ENCODE measurements around the gene DMXL1. TPM values are rescaled to one million over a fixed set of nuclear protein-coding genes. Genes with fewer than 3 reads are reported as not detected.

Gene DMXL1
- polyA plus RNA-seq, 1 of the 3 experiments (the other 2 are of a cell fraction), result 6.6 TPM

DNA sequence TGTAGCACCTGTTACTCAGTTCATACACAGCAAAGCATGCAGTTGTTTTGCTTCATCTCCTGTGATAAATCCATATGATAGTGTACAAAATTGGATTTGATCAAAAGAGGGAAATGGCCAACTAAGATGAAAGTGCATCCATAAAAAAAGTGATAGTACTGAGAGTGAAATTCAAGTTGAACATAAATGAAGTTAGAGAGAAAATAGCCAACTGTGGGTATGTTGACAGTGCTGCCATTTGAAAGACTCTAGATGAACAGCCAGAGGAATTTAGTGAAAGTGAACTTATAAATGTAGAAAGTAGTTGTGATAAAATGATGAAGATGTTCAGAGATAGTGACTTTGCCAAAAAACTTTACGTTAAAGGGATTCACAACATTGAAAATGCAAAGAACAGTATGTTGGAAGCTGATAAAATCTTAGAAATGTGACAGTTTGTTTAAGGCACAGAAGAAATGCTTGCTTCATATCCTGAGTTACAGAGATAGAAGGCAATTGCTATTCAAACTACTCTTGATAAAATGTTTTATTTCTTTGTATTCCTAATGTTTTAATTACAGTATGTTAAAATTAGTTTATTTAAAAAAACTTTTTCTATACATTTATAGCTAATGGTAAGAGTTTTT, 119.7 kb downstream of the DMXL1 start (continued):
- TF ChIP-seq, protein P1, sequence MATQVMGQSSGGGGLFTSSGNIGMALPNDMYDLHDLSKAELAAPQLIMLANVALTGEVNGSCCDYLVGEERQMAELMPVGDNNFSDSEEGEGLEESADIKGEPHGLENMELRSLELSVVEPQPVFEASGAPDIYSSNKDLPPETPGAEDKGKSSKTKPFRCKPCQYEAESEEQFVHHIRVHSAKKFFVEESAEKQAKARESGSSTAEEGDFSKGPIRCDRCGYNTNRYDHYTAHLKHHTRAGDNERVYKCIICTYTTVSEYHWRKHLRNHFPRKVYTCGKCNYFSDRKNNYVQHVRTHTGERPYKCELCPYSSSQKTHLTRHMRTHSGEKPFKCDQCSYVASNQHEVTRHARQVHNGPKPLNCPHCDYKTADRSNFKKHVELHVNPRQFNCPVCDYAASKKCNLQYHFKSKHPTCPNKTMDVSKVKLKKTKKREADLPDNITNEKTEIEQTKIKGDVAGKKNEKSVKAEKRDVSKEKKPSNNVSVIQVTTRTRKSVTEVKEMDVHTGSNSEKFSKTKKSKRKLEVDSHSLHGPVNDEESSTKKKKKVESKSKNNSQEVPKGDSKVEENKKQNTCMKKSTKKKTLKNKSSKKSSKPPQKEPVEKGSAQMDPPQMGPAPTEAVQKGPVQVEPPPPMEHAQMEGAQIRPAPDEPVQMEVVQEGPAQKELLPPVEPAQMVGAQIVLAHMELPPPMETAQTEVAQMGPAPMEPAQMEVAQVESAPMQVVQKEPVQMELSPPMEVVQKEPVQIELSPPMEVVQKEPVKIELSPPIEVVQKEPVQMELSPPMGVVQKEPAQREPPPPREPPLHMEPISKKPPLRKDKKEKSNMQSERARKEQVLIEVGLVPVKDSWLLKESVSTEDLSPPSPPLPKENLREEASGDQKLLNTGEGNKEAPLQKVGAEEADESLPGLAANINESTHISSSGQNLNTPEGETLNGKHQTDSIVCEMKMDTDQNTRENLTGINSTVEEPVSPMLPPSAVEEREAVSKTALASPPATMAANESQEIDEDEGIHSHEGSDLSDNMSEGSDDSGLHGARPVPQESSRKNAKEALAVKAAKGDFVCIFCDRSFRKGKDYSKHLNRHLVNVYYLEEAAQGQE (IDR thresholded peaks at IDR 0.05; ENCODE audit: low read depth, low read length), result no peak
- TF ChIP-seq, protein P2, sequence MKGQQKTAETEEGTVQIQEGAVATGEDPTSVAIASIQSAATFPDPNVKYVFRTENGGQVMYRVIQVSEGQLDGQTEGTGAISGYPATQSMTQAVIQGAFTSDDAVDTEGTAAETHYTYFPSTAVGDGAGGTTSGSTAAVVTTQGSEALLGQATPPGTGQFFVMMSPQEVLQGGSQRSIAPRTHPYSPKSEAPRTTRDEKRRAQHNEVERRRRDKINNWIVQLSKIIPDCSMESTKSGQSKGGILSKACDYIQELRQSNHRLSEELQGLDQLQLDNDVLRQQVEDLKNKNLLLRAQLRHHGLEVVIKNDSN (IDR thresholded peaks at IDR 0.05; ENCODE audit: borderline replicate concordance, low read depth), result no peak
- TF ChIP-seq ELF1 (IDR thresholded peaks at IDR 0.05) (no peak), FOXM1 (IDR thresholded peaks at IDR 0.05; ENCODE audit: low read depth) (no peak)

DNA sequence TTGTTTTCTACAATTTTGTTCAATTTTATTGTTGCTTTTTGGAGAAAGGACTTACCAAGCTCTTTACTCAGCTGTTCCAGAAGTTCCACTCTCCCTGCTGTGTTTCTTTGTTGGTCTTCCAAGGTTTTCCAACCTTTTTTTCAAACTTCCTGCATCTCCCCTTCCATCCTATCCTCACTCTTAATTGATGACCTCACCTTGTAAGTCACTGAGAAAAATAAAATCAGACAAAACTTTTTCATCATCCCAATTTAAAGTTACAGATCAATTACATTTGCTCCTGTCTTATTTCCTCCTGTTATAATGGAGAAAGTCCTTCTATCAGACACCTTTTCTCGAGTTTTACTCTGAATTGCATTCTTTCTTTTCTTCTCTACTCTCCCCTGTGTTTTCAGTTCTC, 121.1 kb downstream of the DMXL1 start:
- WGBS (ENCODE audit: low lambda C conversion rate), result 66% methylated on average over 1 of the region's 1 CpG
- TF ChIP-seq, protein P1 (IDR thresholded peaks at IDR 0.05; ENCODE audit: low read depth, low read length), result no peak
- TF ChIP-seq NRF1 (IDR thresholded peaks at IDR 0.05; ENCODE audit: low read depth, low read length) (no peak), FOXM1 (IDR thresholded peaks at IDR 0.05; ENCODE audit: low read depth) (no peak)
- TF ChIP-seq, protein P3, sequence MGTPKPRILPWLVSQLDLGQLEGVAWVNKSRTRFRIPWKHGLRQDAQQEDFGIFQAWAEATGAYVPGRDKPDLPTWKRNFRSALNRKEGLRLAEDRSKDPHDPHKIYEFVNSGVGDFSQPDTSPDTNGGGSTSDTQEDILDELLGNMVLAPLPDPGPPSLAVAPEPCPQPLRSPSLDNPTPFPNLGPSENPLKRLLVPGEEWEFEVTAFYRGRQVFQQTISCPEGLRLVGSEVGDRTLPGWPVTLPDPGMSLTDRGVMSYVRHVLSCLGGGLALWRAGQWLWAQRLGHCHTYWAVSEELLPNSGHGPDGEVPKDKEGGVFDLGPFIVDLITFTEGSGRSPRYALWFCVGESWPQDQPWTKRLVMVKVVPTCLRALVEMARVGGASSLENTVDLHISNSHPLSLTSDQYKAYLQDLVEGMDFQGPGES (IDR thresholded peaks at IDR 0.05; ENCODE audit: low read depth, low read length), result no peak
- CTCF ChIA-PET, result interaction anchor here (1.5 kb wide), 1 partner anchor 204 kb away, joined by 6 read pairs; the partner anchor contains the start of gene DTWD2
- Histone ChIP-seq H3K9me3 (no peaks in the 10 kb centered on the region), H3K79me2 (ENCODE audit: insufficient read depth) (no peaks in the 10 kb centered on the region), H3K4me3 (ENCODE audit: low read depth in 2 of 2, low read length in 1 of 2) (no peak overlapping the region), H3K4me1 (ENCODE audit: control insufficient read depth in 1 of 2, insufficient read depth in 2 of 2, low read depth in 1 of 2, low read length in 1 of 2) (no peaks in the 10 kb centered on the region), H3K36me3 (replicated peaks in 1 of 2; ENCODE audit: control insufficient read depth in 1 of 2, insufficient read depth in 2 of 2, low read length in 1 of 2) (peaks cover 14 to 25% of the 10 kb centered on the region in 2 experiments), H3K4me2 (no peak overlapping the region), H4K20me1 (ENCODE audit: insufficient read depth) (no peaks in the 10 kb centered on the region), H3F3A (replicated peaks; ENCODE audit: insufficient read depth) (peaks cover 8% of the 10 kb centered on the region), H3K9ac (no peak overlapping the region), H3K9me2 (no peaks in the 10 kb centered on the region), H2AFZ (ENCODE audit: low read depth) (no peak overlapping the region), H3K27ac (ENCODE audit: low read depth in 2 of 2, low read length in 1 of 2) (no peak overlapping the region), H3K27me3 (ENCODE audit: insufficient read depth) (no peaks in the 10 kb centered on the region)
- DNase-seq, result no peak
- POLR2A ChIA-PET, result no interaction called here
